PFSK-1 (cell line): ENCODE measurements around the gene NPR3.

Source experiments
- FOXP2 ChIP-seq: optimal IDR thresholded peaks from 2 replicates; pipeline ENCODE3; 2011; ENCODE audit warnings: borderline replicate concordance, control low read depth, inconsistent platforms; ENCODE audit not compliant: insufficient read depth; ENCODE audit errors: extremely low read length, extremely low read depth
- POLR2AphosphoS5 ChIP-seq: IDR thresholded peaks from 2 replicates; pipeline ENCODE4 v1.6.1; 2012; ENCODE audit warnings: low read depth, mild to moderate bottlenecking, control low read depth, low read length, moderate library complexity
- SIN3A ChIP-seq: IDR thresholded peaks from 2 replicates; pipeline ENCODE4 v1.6.1; 2012; ENCODE audit warnings: mild to moderate bottlenecking, low read length, moderate library complexity, borderline replicate concordance; ENCODE audit not compliant: insufficient read depth
- TAF1 ChIP-seq: IDR thresholded peaks from 2 replicates; pipeline ENCODE4 v1.6.1; 2012; ENCODE audit warnings: low read length, control low read depth, borderline replicate concordance; ENCODE audit not compliant: insufficient read depth
- TF ChIP-seq, protein P1 (sequence below), 2 experiments: IDR thresholded peaks; 2 replicates each; pipeline versions ENCODE4 v1.6.1 to v1.8.0; 2011 to 2012; ENCODE audit warnings: low read depth in 2 of 2, low read length in 2 of 2, control low read depth in 1 of 2, inconsistent platforms in 1 of 2, mild to moderate bottlenecking in 1 of 2, moderate library complexity in 1 of 2; ENCODE audit not compliant: insufficient read depth in 1 of 2

Gene NPR3

DNA sequence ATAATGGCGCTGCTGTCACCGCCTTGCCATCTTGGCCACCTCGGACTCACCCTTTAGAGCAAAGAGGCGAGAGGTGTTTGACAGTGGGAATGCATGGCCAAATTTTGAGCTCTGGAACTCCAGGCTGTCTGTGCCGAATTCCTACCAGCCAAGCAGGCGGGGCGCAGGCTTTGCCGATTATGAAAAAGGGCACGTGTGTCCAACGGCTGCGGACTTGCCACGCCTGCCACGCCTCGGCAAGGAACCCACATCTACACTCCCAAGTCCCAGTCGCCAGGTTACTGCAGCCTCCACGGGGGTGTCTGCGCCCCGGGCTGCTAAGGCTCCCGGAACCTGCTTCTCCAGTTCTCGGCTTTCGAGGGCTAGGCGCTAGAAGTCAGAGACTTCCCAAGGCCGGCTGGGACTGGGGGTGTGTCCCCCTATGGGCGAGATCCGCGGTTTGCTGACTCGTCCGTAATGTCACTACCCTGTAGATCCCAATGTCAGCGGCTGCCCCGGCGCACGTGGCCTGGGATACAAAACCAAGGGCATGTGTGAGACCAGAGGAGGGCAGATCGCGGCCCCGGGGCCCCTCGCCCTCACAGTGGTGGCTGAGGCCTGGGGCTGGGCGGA lies 2.8 kb downstream of the NPR3 start:
- TF ChIP-seq TAF1 (no peak), POLR2AphosphoS5 (no peak), SIN3A (no peak), FOXP2 (no peak)
- TF ChIP-seq, protein P1, sequence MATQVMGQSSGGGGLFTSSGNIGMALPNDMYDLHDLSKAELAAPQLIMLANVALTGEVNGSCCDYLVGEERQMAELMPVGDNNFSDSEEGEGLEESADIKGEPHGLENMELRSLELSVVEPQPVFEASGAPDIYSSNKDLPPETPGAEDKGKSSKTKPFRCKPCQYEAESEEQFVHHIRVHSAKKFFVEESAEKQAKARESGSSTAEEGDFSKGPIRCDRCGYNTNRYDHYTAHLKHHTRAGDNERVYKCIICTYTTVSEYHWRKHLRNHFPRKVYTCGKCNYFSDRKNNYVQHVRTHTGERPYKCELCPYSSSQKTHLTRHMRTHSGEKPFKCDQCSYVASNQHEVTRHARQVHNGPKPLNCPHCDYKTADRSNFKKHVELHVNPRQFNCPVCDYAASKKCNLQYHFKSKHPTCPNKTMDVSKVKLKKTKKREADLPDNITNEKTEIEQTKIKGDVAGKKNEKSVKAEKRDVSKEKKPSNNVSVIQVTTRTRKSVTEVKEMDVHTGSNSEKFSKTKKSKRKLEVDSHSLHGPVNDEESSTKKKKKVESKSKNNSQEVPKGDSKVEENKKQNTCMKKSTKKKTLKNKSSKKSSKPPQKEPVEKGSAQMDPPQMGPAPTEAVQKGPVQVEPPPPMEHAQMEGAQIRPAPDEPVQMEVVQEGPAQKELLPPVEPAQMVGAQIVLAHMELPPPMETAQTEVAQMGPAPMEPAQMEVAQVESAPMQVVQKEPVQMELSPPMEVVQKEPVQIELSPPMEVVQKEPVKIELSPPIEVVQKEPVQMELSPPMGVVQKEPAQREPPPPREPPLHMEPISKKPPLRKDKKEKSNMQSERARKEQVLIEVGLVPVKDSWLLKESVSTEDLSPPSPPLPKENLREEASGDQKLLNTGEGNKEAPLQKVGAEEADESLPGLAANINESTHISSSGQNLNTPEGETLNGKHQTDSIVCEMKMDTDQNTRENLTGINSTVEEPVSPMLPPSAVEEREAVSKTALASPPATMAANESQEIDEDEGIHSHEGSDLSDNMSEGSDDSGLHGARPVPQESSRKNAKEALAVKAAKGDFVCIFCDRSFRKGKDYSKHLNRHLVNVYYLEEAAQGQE (IDR thresholded peaks at IDR 0.05; ENCODE audit: insufficient read depth in 1 of 2, low read depth in 2 of 2, low read length in 2 of 2) = no peak

DNA sequence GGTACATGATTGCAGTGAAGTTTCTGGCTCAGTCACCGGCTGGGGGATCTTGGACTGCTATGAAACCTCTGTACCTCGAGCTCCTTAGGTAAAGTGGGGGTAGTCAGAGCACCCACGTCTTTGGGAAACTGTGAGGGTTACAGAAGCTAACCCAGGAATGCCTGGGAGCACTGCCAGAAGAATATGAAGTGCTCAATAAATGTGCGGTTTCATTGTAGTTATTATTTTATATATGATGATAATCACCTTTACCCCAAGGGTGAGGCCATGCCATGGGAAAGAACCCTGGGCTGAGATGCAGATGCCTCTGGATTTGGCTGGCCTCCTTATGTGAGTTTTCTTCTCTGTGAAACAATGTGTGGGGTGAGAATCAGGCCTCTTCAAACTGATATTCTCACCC lies 3.7 kb downstream of the NPR3 start:
- no peak for TF ChIP-seq POLR2AphosphoS5
- TF ChIP-seq, protein P1 (IDR thresholded peaks at IDR 0.05; ENCODE audit: insufficient read depth in 1 of 2, low read depth in 2 of 2, low read length in 2 of 2) = no peak
- TF ChIP-seq SIN3A = no peak

DNA sequence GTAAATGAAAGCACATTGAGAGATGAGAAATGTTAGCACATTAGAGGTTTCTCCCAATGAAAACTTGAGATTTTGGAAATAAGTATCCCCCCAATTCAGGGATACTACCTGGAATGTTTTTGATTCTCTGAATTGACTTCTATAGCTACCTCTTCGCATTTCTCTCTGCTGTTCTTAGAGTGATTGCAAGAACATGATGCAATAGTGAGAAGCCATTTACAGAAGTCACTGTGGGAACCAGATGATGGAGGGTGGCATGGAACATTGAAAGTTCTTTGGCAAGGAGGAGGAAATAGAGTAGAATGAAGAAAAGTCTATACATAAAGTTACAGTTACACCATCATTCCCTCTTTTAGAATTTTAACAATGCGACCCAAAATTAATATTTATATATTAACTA lies 9.2 kb downstream of the NPR3 start:
- no peak for TF ChIP-seq SIN3A
- TF ChIP-seq, protein P1 (IDR thresholded peaks at IDR 0.05; ENCODE audit: insufficient read depth in 1 of 2, low read depth in 2 of 2, low read length in 2 of 2) = no peak
- TF ChIP-seq FOXP2 = no peak
- TF ChIP-seq TAF1 = no peak
- no peak for TF ChIP-seq POLR2AphosphoS5

DNA sequence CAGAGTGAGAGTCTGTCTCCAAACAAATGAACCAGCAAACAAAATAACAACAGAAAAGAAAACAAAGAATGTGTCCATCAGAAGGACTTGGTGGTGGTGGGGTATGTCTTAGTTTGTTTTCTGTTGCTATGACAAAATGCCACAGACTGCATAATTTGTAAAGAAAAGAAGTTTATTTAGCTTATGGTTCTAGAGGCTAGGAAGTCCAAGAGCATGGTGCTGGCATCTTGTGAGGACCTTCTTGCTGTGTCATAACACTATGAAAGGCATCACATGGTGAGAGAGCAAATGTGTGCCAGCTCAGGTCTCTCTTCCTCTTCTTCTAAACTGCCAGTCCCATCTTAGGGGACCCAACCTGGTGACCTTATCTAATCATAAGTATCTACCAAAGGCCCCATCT lies 10.5 kb downstream of the NPR3 start:
- no peak for TF ChIP-seq FOXP2
- no peak for TF ChIP-seq POLR2AphosphoS5
- TF ChIP-seq, protein P1 (IDR thresholded peaks at IDR 0.05; ENCODE audit: insufficient read depth in 1 of 2, low read depth in 2 of 2, low read length in 2 of 2) = no peak
- TF ChIP-seq SIN3A = no peak
- no peak for TF ChIP-seq TAF1

DNA sequence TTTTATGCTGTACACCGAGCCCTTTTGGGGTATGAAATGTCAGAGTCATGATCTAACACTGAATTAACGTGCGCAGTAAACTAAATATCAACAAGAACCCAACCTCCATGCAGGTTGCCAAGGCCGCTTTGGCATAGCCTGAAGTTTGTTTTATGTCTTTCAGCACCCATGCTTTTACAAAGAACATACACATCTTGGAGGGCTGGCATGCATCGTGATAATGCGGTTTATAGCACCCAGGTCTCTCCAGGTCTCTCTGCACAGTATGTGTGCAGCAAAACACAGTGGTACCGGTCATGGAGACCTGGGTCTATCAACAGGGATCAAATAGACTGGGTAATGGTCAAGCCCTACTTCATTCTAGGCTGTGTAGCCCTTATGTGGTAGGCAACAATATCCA lies 11.8 kb downstream of the NPR3 start:
- no peak for TF ChIP-seq FOXP2
- no peak for TF ChIP-seq SIN3A
- TF ChIP-seq POLR2AphosphoS5 = no peak
- no peak for TF ChIP-seq TAF1
- TF ChIP-seq, protein P1 (IDR thresholded peaks at IDR 0.05; ENCODE audit: insufficient read depth in 1 of 2, low read depth in 2 of 2, low read length in 2 of 2) = no peak
